Mesenchymal stem cell (in vitro differentiated cells and primary cell): ENCODE results near the gene PPP3CA.
A peak's percentile ranks its signal among the peaks of the same experiment; 100 is the strongest.

ENCODE experiments used
- DNase-seq: peaks from one replicate; pipeline ENCODE4 v3.0.0-alpha.2; 2013
- H2AFZ ChIP-seq: one replicate; pipeline ENCODE4 v1.6.1; 2013; ENCODE audit warnings: low read depth, mild to moderate bottlenecking, control low read depth, inconsistent platforms, low read length, moderate library complexity
- H2AK5ac ChIP-seq: 2 replicates; pipeline ENCODE4 v1.6.1; 2013; ENCODE audit warnings: low read length, moderate library complexity, mild to moderate bottlenecking, inconsistent platforms; ENCODE audit not compliant: severe bottlenecking
- H2BK120ac ChIP-seq: one replicate; pipeline ENCODE4 v1.6.1; 2013; ENCODE audit warnings: low read depth, mild to moderate bottlenecking, inconsistent platforms, low read length, moderate library complexity
- H2BK12ac ChIP-seq, 2 experiments: one replicate each; pipeline ENCODE4 v1.6.1; 2013; ENCODE audit warnings: inconsistent platforms in 2 of 2, low read length in 2 of 2, mild to moderate bottlenecking in 2 of 2, moderate library complexity in 2 of 2, control low read depth in 1 of 2
- H2BK15ac ChIP-seq: one replicate; pipeline ENCODE4 v1.6.1; 2013; ENCODE audit warnings: mild to moderate bottlenecking, low read depth, inconsistent platforms; ENCODE audit not compliant: poor library complexity, severe bottlenecking
- H2BK5ac ChIP-seq: 2 replicates; pipeline ENCODE4 v1.6.1; 2013; ENCODE audit warnings: low read depth, mild to moderate bottlenecking, low read length, control low read depth, inconsistent platforms; ENCODE audit not compliant: poor library complexity, severe bottlenecking
- H3K14ac ChIP-seq, 2 experiments: one replicate each; pipeline ENCODE4 v1.6.1; 2013; ENCODE audit warnings: inconsistent platforms in 2 of 2, low read length in 2 of 2, control low read depth in 1 of 2, mild to moderate bottlenecking in 1 of 2, moderate library complexity in 1 of 2
- H3K18ac ChIP-seq, 2 experiments: one replicate each; pipeline ENCODE4 v1.6.1; 2013; ENCODE audit warnings: inconsistent platforms in 2 of 2, low read length in 2 of 2, control low read depth in 1 of 2, low read depth in 1 of 2, mild to moderate bottlenecking in 1 of 2
- H3K23ac ChIP-seq, 2 experiments: one replicate each; pipeline ENCODE4 v1.6.1; 2013; ENCODE audit warnings: inconsistent platforms in 2 of 2, low read length in 2 of 2, mild to moderate bottlenecking in 2 of 2, moderate library complexity in 2 of 2, control low read depth in 1 of 2
- H3K27ac ChIP-seq: 2 replicates; pipeline ENCODE4 v1.5.1; 2013; ENCODE audit warnings: mild to moderate bottlenecking, moderate library complexity, low read length, control low read depth, inconsistent platforms; ENCODE audit not compliant: poor library complexity, severe bottlenecking
- H3K27me3 ChIP-seq, 2 experiments: 2 replicates each; pipeline versions ENCODE4 v1.6.1 to v1.7.0; 2013; ENCODE audit warnings: low read length in 2 of 2, mild to moderate bottlenecking in 2 of 2, moderate library complexity in 2 of 2, control low read depth in 1 of 2, inconsistent platforms in 1 of 2; ENCODE audit not compliant: control insufficient read depth in 1 of 2, insufficient read depth in 1 of 2
- H3K36me3 ChIP-seq, 2 experiments: 2 replicates each; pipeline versions ENCODE4 v1.6.1 to v1.7.0; 2013; ENCODE audit warnings: low read length in 2 of 2, control low read depth in 1 of 2, inconsistent platforms in 1 of 2, low read depth in 1 of 2, mild to moderate bottlenecking in 1 of 2; ENCODE audit not compliant: insufficient read depth in 2 of 2, control insufficient read depth in 1 of 2
- H3K4ac ChIP-seq, 2 experiments: one replicate each; pipeline ENCODE4 v1.6.1; 2013; ENCODE audit warnings: inconsistent platforms in 2 of 2, low read length in 2 of 2, mild to moderate bottlenecking in 2 of 2, moderate library complexity in 2 of 2, control low read depth in 1 of 2, low read depth in 1 of 2
- H3K4me1 ChIP-seq: 2 replicates; pipeline ENCODE4 v1.6.1; 2013; ENCODE audit warnings: low read depth, low read length, control low read depth; ENCODE audit not compliant: control insufficient read depth, insufficient read depth
- H3K4me2 ChIP-seq: 2 replicates; pipeline ENCODE4 v1.6.1; 2013; ENCODE audit warnings: low read length, mild to moderate bottlenecking, inconsistent platforms; ENCODE audit not compliant: poor library complexity, severe bottlenecking
- H3K4me3 ChIP-seq, 2 experiments: 2 replicates each; pipeline versions ENCODE4 v1.5.1 to v1.7.0; 2013; ENCODE audit warnings: low read length in 2 of 2, mild to moderate bottlenecking in 2 of 2, control low read depth in 1 of 2, low read depth in 1 of 2; ENCODE audit not compliant: insufficient read depth in 1 of 2
- H3K79me1 ChIP-seq: replicated peaks from 2 replicates; pipeline ENCODE4 v1.6.1; 2013; ENCODE audit warnings: mild to moderate bottlenecking, control low read depth, low read length, inconsistent platforms; ENCODE audit not compliant: poor library complexity, severe bottlenecking
- H3K9ac ChIP-seq: 2 replicates; pipeline ENCODE4 v1.7.0; 2013; ENCODE audit warnings: mild to moderate bottlenecking, low read length, moderate library complexity
- H3K9me3 ChIP-seq: 2 replicates; pipeline ENCODE4 v1.7.0; 2013; ENCODE audit warnings: mild to moderate bottlenecking, low read length; ENCODE audit not compliant: control insufficient read depth
- H4K8ac ChIP-seq: one replicate; pipeline ENCODE4 v1.6.1; 2013; ENCODE audit warnings: inconsistent platforms, mild to moderate bottlenecking, low read length, moderate library complexity
- H4K91ac ChIP-seq: one replicate; pipeline ENCODE4 v1.6.1; 2013; ENCODE audit warnings: mild to moderate bottlenecking, low read length, inconsistent platforms
- WGBS: methylation state at CpG from one replicate; pipeline ENCODE4 v1.1.7; 2013; ENCODE audit warnings: mixed read lengths; 5-methylcytosine and 5-hydroxymethylcytosine counted together

The PPP3CA gene

GRCh38 chr4:101224358-101225218 lies 122.7 kb downstream of the PPP3CA start:
- Histone ChIP-seq H3K4ac (peak overlapping the region in 1 of 2 experiments; percentile 28), H3K14ac (no peak overlapping the region), H4K91ac (no peak overlapping the region), H3K36me3 (no peaks in the 10 kb centered on the region), H2AFZ (no peak overlapping the region), H4K8ac (no peak overlapping the region), H3K9ac (no peak overlapping the region), H3K4me1 (no peaks in the 10 kb centered on the region), H3K9me3 (no peaks in the 10 kb centered on the region), H2BK5ac (no peak overlapping the region), H3K79me1 (peaks cover 14% of the 10 kb centered on the region), H3K4me3 (no peak overlapping the region), H2AK5ac (peak overlapping the region; percentile 51), H3K27ac (no peak overlapping the region), H3K27me3 (no peaks in the 10 kb centered on the region), H3K4me2 (no peak overlapping the region), H2BK12ac (no peak overlapping the region), H3K18ac (no peak overlapping the region), H2BK15ac (no peak overlapping the region), H2BK120ac (no peak overlapping the region), H3K23ac (no peak overlapping the region)
- 44% methylated on average over 2 of the region's 4 CpGs for WGBS
- DNase-seq, result no peak

DNA sequence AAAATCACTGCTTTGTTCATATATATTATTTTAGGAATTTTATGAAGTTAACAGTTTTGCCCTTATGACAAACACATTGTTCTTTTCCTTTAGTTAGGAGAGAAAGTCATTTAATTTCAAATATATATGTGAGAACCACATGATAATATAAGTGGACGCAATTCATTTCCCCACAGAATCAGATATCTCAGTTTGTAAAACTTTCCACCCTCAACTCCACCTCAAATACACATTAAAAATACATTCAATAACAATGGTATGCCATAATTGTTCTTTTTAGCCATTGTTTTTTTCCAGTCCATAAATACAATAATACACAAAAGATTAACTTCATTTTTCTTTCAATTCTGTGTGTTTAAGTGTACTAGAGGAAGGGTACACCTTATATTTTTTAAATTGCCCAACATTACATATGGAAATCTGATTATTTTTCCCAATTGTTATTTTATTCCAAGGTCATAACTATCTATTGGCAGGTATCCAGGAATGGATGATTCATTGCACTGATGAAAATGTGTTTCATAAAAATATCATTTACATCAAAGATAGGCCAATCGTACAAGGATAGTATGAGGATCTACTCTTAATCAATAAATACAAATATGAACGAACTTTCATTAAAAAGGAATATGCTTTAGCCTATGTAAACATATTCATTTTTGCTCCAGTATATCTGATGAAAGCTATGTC lies 125.0 kb downstream of the PPP3CA start:
- Histone ChIP-seq H3K9me3 (no peaks in the 10 kb centered on the region), H3K4me2 (no peak overlapping the region), H2AFZ (no peak overlapping the region), H3K4me3 (no peak overlapping the region), H3K23ac (no peak overlapping the region), H2BK15ac (no peak overlapping the region), H3K4me1 (no peaks in the 10 kb centered on the region), H3K27ac (no peak overlapping the region), H4K91ac (no peak overlapping the region), H3K36me3 (no peaks in the 10 kb centered on the region), H2AK5ac (no peak overlapping the region), H2BK5ac (no peak overlapping the region), H3K27me3 (no peaks in the 10 kb centered on the region), H3K79me1 (peaks cover 8% of the 10 kb centered on the region), H3K9ac (no peak overlapping the region), H3K4ac (no peak overlapping the region), H3K18ac (no peak overlapping the region), H2BK120ac (no peak overlapping the region), H2BK12ac (no peak overlapping the region), H3K14ac (no peak overlapping the region), H4K8ac (no peak overlapping the region)
- WGBS, result no CpG with 5 or more reads among the region's 3 CpGs
- no peak for DNase-seq

DNA sequence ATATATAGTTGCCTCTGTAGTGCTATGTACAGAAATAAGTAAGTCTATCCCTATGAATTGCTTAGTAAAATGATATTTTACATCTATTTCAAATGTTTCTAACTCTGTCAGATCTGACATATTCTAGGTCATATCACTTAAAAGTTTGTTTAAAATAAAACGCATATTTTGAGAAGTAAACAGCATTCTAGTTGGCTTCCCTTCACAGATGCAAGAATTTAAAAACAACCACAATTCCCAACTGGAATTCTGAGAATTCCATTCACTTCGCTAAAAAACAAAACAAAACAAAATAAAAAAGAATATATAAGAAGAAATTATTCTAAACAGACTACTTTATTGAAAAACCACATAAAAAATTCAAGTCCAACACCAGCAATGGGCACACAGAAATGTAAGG lies 126.0 kb downstream of the PPP3CA start:
- H3K4me1 ChIP-seq, result no peaks in the 10 kb centered on the region
- H2BK5ac ChIP-seq, result no peak overlapping the region
- H3K4ac ChIP-seq, result no peak overlapping the region
- H3K9me3 ChIP-seq, result no peaks in the 10 kb centered on the region
- WGBS, result 0% methylated on average over 1 of the region's 2 CpGs
- no peak overlapping the region for H3K23ac ChIP-seq
- no peaks in the 10 kb centered on the region for H3K27me3 ChIP-seq
- H2BK120ac ChIP-seq, result no peak overlapping the region
- no peak overlapping the region for H4K91ac ChIP-seq
- no peak overlapping the region for H2AK5ac ChIP-seq
- H2BK15ac ChIP-seq, result no peak overlapping the region
- H3K79me1 ChIP-seq, result peaks cover 9% of the 10 kb centered on the region
- no peak overlapping the region for H3K27ac ChIP-seq
- no peaks in the 10 kb centered on the region for H3K36me3 ChIP-seq
- no peak for DNase-seq
- no peak overlapping the region for H3K14ac ChIP-seq
- no peak overlapping the region for H2BK12ac ChIP-seq
- H4K8ac ChIP-seq, result no peak overlapping the region
- H3K18ac ChIP-seq, result no peak overlapping the region
- no peak overlapping the region for H2AFZ ChIP-seq
- H3K4me3 ChIP-seq, result no peak overlapping the region
- H3K9ac ChIP-seq, result no peak overlapping the region
- no peak overlapping the region for H3K4me2 ChIP-seq

GRCh38 chr4:101218894-101219293 lies 128.4 kb downstream of the PPP3CA start:
- Histone ChIP-seq H3K4ac (no peak overlapping the region), H3K14ac (no peak overlapping the region), H3K27me3 (no peaks in the 10 kb centered on the region), H2BK5ac (no peak overlapping the region), H2BK12ac (no peak overlapping the region), H4K8ac (no peak overlapping the region), H2AK5ac (no peak overlapping the region), H4K91ac (no peak overlapping the region), H2BK120ac (no peak overlapping the region), H3K9ac (no peak overlapping the region), H3K18ac (no peak overlapping the region), H3K4me2 (no peak overlapping the region), H3K27ac (no peak overlapping the region), H3K36me3 (no peaks in the 10 kb centered on the region), H3K23ac (no peak overlapping the region), H2AFZ (no peak overlapping the region), H3K4me1 (no peaks in the 10 kb centered on the region), H3K9me3 (no peaks in the 10 kb centered on the region), H3K79me1 (peaks cover 5% of the 10 kb centered on the region), H3K4me3 (no peak overlapping the region), H2BK15ac (no peak overlapping the region)
- WGBS, result 90% methylated on average over 1 of the region's 1 CpG
- DNase-seq, result no peak
